GM12878 (cell line): ENCODE results near the gene MRM3. TPM values are rescaled to one million over a fixed set of nuclear protein-coding genes. Genes with fewer than 3 reads are reported as not detected.
"Not testable (repeated sequence)": the region's sequence is repeated elsewhere in the genome, so short reads cannot be mapped to it uniquely, and the experiment has no call there.

Source experiments
- ATAC-seq: fragments of 200-7000 bp; cut with Tn5 transposase; 3 replicates; pipeline ENCODE4 v1.9.1; 2020; ENCODE audit warnings: mild to moderate bottlenecking, moderate library complexity
- BruUV-seq: library from RNA; stranded (reverse); fragments of 400-500 nt; replicated peaks from 2 replicates; lab custom pipeline; 2021; lab: Mats Ljungman, UMichigan
- CTCF ChIA-PET: fragments of 300-600 bp; sonication (Branson Sonifier 250); formaldehyde crosslinking; extraction: SDS; loops from one replicate; lab custom pipeline; 2021; ENCODE audit warnings: inconsistent platforms; lab: Yijun Ruan, JAX
- POLR2A ChIA-PET: fragments of 350-600 bp; formaldehyde crosslinking; extraction: SDS; loops from one replicate; lab custom pipeline; 2021; ENCODE audit warnings: inconsistent platforms; lab: Charles Lee
- RAD21 ChIA-PET: fragments of 300-600 bp; sonication (Branson Sonifier 250); formaldehyde crosslinking; loops from one replicate; lab custom pipeline; 2023; ENCODE audit warnings: antibody characterized with exemption; ENCODE audit not compliant: unreplicated experiment; lab: Charles Lee
- SMC1A ChIA-PET: fragments of 300-600 bp; sonication (Branson Sonifier 250); formaldehyde crosslinking; loops from one replicate; lab custom pipeline; 2023; ENCODE audit not compliant: unreplicated experiment, uncharacterized antibody; lab: Charles Lee
- DNase-seq: peaks from one replicate; pipeline ENCODE4 v3.0.0-alpha.2; 2011; ENCODE audit warnings: low read depth, low spot score
- FAIRE-seq: peaks from 3 replicates; lab custom pipeline; 2011; peaks lifted over from hg19 to GRCh38; lab: Jason Lieb, UNC
- H2AFZ ChIP-seq: 2 replicates; pipeline ENCODE4 v1.6.0; 2011; ENCODE audit warnings: low read depth, low read length, control low read depth; ENCODE audit not compliant: control insufficient read depth
- H3K27ac ChIP-seq: 2 replicates; pipeline ENCODE4 v1.5.1; 2011; ENCODE audit warnings: control low read depth; ENCODE audit not compliant: control insufficient read depth, insufficient read depth
- H3K27me3 ChIP-seq, 2 experiments: replicated peaks in 1 of 2; 2 replicates each; pipeline versions ENCODE4 v1.6.0 to v1.6.1; 2011; ENCODE audit warnings: low read length in 1 of 2; ENCODE audit not compliant: control insufficient read depth in 2 of 2, insufficient read depth in 2 of 2
- H3K36me3 ChIP-seq, 2 experiments: 2 replicates each; pipeline ENCODE4 v1.5.1; 2011; ENCODE audit warnings: low read length in 1 of 2; ENCODE audit not compliant: control insufficient read depth in 2 of 2, insufficient read depth in 2 of 2
- H3K4me1 ChIP-seq: 2 replicates; pipeline ENCODE4 v1.6.1; 2011; ENCODE audit warnings: mild to moderate bottlenecking, low read length, moderate library complexity, mixed read lengths; ENCODE audit not compliant: control insufficient read depth, insufficient read depth
- H3K4me2 ChIP-seq: 2 replicates; pipeline ENCODE4 v1.6.0; 2011; ENCODE audit warnings: control low read depth; ENCODE audit not compliant: control insufficient read depth, insufficient read depth
- H3K4me3 ChIP-seq: fragments of 200-600 bp; sonication (generic); 2 replicates; pipeline ENCODE4 v1.5.1; 2016
- H3K79me2 ChIP-seq: 2 replicates; pipeline ENCODE4 v1.6.0; 2011; ENCODE audit warnings: low read length; ENCODE audit not compliant: control insufficient read depth, insufficient read depth
- H3K9ac ChIP-seq: 2 replicates; pipeline ENCODE4 v1.8.0; 2011; ENCODE audit warnings: low read length, control low read depth, mixed read lengths; ENCODE audit not compliant: control insufficient read depth, insufficient read depth
- H3K9me3 ChIP-seq: replicated peaks from 3 replicates; pipeline ENCODE4 v1.5.1; 2011; ENCODE audit warnings: mild to moderate bottlenecking, low read length; ENCODE audit not compliant: control insufficient read depth, insufficient read depth
- H4K20me1 ChIP-seq: 2 replicates; pipeline ENCODE4 v1.6.0; 2011; ENCODE audit not compliant: control insufficient read depth, insufficient read depth
- CBFB ChIP-seq: IDR thresholded peaks from 2 replicates; pipeline ENCODE4 v1.6.1; 2016; ENCODE audit warnings: antibody characterized with exemption, low read depth
- DPF2 ChIP-seq: fragments of 450-650 bp; IDR thresholded peaks from 2 replicates; pipeline ENCODE4 v1.6.1; 2017; ENCODE audit warnings: mild to moderate bottlenecking
- LARP7 ChIP-seq: fragments of 450-650 bp; IDR thresholded peaks from 2 replicates; pipeline ENCODE4 v1.6.1; 2017; ENCODE audit warnings: mild to moderate bottlenecking
- NFXL1 ChIP-seq: fragments of 450-650 bp; IDR thresholded peaks from 2 replicates; pipeline ENCODE4 v1.6.1; 2017; ENCODE audit warnings: antibody characterized with exemption, mild to moderate bottlenecking, borderline replicate concordance
- RAD21 ChIP-seq: IDR thresholded peaks from 2 replicates; pipeline ENCODE4 v1.6.1; 2011; ENCODE audit warnings: mild to moderate bottlenecking, low read depth, low read length, moderate library complexity; ENCODE audit not compliant: insufficient read depth
- ZBTB33 ChIP-seq: fragments of 450-650 bp; IDR thresholded peaks from 2 replicates; pipeline ENCODE4 v1.6.1; 2017; ENCODE audit warnings: mild to moderate bottlenecking
- WGBS: methylation state at CpG from one replicate; pipeline ENCODE4 v1.1.6; 2016; ENCODE audit warnings: low lambda C conversion rate; ENCODE audit not compliant: insufficient replicate concordance, insufficient coverage; ENCODE audit errors: missing lambda C conversion rate; 5-methylcytosine and 5-hydroxymethylcytosine counted together
- in situ Hi-C: fragments of 300-500 bp; cut with MboI; formaldehyde crosslinking; loops from 9 replicates; pipeline ENCODE4 v1.14.3; 2018; ENCODE audit warnings: mixed read lengths
- intact Hi-C: fragments of 100-400 bp; cut with micrococcal nuclease; formaldehyde crosslinking; loops from one replicate; pipeline ENCODE4 v1.14.2; 2022; ENCODE audit not compliant: unreplicated experiment
- polyA plus RNA-seq, 11 experiments: library from polyadenylated mRNA; depleted of rRNA in 4 of 11; unstranded in 6 of 11; stranded (reverse) in 5 of 11; fragments of >200 nt; fragmentation: Nextera tagmentation in 4 of 11; fragmentation: Illumina TruSeq in 1 of 11; extraction: Ambion mirVana in 4 of 11; extraction: Trizol in 1 of 11; gene quantifications; 1 replicate in 1 of 11; 2 replicates in 10 of 11; pipeline versions ENCODE4 v1.2.1 to v1.2.3, GENCODE V29; 2011 to 2016; ENCODE audit warnings: inconsistent platforms in 2 of 11, missing spikeins in 2 of 11, low read depth in 1 of 11
- total RNA-seq, 4 experiments: library from RNA; depleted of rRNA in 3 of 4; stranded (reverse); fragments of >200 nt in 3 of 4; fragmentation: Illumina TruSeq in 1 of 4; extraction: Trizol in 1 of 4; gene quantifications; 2 replicates each; pipeline versions ENCODE4 v1.2.1 to v1.2.3, GENCODE V29; 2013 to 2021

MRM3 gene
- total and polyA plus RNA-seq, 10 of the 15 experiments (the other 5 are each of a cell fraction or from before 2014, with no cell fraction given) = 2.3 to 48.9 (median 26.6) TPM

GRCh38 chr17:804541-805435 is 22.6 kb downstream of the MRM3 start (continued):
- TF ChIP-seq NFXL1 = no peak
- no peak for TF ChIP-seq DPF2
- no peak for TF ChIP-seq RAD21
- no peak for TF ChIP-seq ZBTB33
- TF ChIP-seq CBFB = no peak
- no peak for TF ChIP-seq LARP7

- RAD21 ChIA-PET, H3K27ac ChIP-seq, H2AFZ ChIP-seq, BruUV-seq, FAIRE-seq, H4K20me1 ChIP-seq, H3K79me2 ChIP-seq, ATAC-seq, H3K36me3 ChIP-seq, H3K4me1 ChIP-seq, H3K4me2 ChIP-seq, POLR2A ChIA-PET, H3K27me3 ChIP-seq, H3K4me3 ChIP-seq, H3K9ac ChIP-seq, DNase-seq, intact Hi-C loops, SMC1A ChIA-PET, H3K9me3 ChIP-seq, in situ Hi-C loops: not testable (repeated sequence)
- CTCF ChIA-PET = interaction anchor here (1.4 kb wide), 1 partner anchor 14 kb away, joined by 3 read pairs; no protein-coding TSS in a partner anchor
- WGBS = 64% methylated on average over 8 of the region's 23 CpGs
These were observed 23.7 kb downstream of the MRM3 start for GRCh38 chr17:805886-806285.
